GM19455 (cell line): ENCODE measurements around the gene PARP2.
A peak's percentile ranks its signal among the peaks of the same experiment; 100 is the strongest.
"Not testable (repeated sequence)": the region's sequence is repeated elsewhere in the genome, so short reads cannot be mapped to it uniquely, and the experiment has no call there.

Experiments used
- ATAC-seq: cut with Tn5 transposase; IDR thresholded peaks from one replicate; pipeline ENCODE4 v1.9.1; 2021; ENCODE audit not compliant: unreplicated experiment

Gene PARP2, protein sequence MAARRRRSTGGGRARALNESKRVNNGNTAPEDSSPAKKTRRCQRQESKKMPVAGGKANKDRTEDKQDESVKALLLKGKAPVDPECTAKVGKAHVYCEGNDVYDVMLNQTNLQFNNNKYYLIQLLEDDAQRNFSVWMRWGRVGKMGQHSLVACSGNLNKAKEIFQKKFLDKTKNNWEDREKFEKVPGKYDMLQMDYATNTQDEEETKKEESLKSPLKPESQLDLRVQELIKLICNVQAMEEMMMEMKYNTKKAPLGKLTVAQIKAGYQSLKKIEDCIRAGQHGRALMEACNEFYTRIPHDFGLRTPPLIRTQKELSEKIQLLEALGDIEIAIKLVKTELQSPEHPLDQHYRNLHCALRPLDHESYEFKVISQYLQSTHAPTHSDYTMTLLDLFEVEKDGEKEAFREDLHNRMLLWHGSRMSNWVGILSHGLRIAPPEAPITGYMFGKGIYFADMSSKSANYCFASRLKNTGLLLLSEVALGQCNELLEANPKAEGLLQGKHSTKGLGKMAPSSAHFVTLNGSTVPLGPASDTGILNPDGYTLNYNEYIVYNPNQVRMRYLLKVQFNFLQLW

GRCh38 chr14:20343092-20343861 lies at the start of gene PARP2:
PARP2 (plus strand) TSS chr14:20343635; CDS start chr14:20343642, 7 bp downstream.
- ATAC-seq = peak; percentile 91

GRCh38 chr14:20294636-20295035 lies 48.8 kb upstream of the PARP2 start:
- ATAC-seq = no peak

DNA sequence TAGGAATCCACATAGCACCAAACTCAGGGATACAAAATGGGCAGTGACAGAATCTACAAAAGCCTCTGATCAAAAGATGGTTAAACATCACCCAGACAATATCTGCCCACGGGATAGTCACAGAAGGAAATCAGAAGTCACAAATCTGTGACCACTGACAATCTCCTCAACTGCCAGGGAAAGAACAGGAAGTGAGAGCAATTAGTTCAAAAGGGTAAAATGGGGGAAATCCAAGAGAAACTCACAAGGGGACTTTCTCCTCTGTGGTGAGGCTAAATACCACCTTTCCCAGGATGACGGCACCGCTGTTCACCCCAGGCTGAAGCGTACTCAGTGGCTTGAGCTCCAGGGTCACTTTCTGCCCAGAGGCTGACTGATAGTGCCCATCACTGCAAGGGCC lies 48.4 kb upstream of the PARP2 start:
- no peak for ATAC-seq

DNA sequence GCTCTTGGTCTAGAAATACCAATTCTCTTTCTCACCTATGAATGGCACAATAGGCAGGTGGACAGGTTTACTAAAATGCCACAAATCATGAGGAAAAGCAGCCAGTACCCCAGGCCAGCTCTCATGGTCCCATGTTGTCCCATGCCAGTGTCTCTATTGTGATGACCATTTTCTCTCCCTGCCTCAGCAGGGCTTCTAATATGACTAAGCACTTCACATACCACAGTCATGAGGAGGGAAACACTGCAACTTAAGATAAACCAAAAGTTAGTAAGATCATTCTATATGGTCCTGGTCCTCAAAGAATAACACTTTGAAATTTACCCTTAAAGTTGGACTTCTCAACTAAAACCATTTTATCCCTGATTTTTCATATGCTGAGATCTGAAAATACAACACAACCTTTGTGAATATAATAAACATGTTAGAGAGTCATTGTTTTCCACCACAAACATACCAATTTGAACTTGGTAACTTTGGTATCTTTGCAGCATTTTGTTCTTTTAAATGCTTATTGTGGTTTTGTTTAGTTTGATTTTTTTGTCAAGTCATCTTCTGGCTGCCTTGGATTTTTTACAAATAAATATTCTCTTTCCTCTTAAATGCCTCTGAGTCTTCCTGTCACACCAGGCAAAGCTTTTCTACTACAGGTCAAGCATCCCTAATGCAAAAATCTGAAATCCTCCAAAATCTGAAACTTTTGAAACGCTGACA lies 41.2 kb upstream of the PARP2 start:
- no peak for ATAC-seq

DNA sequence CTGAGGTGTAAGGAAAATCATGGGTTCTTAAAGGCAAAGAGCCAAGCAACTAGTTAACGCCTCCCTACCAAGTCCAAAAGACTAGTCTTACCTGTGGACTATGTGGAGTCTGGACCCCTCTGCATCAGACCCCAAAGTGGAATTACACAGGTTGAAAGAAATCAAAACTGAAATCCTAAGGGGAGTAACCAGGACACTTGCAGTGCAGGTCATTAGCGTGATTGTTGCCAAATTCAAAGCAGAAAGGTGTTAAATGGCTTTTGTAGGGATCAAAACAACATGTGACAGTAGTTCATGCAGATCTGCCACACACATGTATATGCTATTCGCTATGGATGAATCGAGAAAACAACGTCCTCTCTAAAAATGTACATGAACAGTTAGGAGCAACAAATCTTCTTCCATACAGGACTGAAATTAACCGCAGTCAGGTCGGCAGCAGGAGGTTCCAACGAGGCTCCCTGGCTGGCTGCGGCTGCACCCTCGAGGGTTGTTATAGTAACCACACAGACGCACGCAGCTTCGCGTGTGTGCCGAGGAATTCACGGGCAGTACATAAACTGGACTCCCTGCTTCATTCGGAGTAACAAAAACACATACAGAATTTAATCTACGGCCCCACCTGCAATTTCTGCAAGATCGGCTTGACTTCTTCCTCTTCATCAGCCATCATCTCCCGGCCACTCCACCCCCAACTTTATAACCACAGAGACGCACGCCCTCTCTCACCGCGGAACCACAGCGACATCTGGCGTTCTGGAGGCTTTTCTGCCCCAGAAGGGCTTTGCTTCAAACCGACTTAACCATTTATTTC lies 38.0 kb upstream of the PARP2 start, which contains the start of gene TTC5:
Gene TTC5 (minus strand): TSS at position 687 of the 814 bp plus-strand sequence. CDS start 14 bp downstream, at position 673.
- ATAC-seq = peak; percentile 92

- ATAC-seq = no peak
These were observed 37.4 kb upstream of the PARP2 start for GRCh38 chr14:20306079-20306423.

DNA sequence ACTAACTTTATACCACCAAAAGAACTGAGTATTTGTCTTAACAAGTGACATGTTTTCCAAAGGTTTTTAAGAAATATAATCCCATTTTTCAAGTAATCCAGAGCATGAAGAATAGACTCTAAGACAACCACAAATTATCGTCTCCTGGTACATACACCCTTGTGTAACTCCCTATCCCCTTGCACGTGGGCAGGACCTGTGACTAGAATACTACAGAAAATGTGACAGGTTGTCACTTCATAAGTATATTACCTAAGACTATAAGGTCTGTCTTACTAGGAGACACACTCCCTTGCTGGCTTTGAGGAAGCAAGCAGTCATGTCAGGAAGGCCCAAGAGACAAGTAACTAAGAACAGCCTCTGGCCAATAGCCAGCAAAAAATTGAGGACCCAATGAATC lies 29.4 kb upstream of the PARP2 start:
- no peak for ATAC-seq

DNA sequence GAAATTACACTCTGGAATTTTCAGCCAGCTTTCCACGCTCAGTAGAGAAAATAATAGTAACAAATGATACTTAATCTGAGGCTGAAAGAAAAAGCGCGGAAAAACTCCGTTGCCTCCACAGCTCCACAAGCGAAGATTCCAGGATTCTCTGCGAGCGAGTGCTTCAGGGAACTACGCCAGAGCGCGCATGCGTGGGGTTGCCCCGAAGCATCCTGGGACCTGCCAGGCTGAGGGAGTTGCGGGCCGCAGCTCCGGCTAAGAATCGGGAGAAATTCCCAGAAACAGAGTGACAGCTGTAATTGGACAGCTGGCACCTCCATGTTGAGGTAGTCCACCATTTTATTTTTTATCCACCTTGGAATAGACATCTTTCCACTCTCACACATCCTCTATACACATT lies 25.7 kb upstream of the PARP2 start:
- ATAC-seq = no peak

DNA sequence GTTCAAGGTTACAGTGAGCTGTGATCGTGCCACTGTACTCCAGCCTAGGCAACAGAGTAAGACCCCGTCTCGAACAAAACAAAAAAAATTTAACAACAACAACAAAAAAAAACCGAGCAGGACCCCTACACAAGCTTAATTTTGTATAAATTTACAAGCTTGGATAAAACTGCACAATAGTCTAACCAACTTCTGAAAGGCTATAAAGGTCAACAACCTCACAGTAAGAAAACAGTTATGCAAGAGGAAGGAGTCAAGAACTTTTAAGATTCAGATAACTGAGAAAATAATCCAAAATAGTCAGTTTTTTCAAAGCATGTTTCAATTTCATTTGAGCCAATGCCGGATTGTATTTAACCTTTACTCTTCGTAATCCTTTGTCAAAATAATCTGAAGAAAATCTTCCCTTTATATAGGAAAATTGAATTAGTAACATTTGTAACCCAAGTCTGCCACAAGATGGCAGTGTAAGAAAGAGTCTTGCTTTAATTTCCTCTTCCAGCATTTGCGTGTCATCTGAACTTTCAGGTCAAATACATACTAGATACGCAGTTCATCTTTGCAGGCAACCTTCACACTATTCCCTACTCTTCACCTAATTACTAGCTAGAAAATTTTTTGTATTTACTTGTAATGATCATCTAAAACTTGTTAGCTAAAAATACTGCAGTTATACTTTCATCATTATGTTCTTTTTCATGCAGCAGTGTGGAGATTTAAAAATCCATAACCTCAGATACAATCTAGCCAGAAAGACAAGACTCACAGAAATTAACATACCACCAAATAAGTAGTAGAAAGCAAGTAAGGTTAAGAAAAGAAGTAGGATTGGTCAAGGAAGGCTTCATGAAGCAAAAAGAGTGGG lies 16.2 kb upstream of the PARP2 start:
- no peak for ATAC-seq

DNA sequence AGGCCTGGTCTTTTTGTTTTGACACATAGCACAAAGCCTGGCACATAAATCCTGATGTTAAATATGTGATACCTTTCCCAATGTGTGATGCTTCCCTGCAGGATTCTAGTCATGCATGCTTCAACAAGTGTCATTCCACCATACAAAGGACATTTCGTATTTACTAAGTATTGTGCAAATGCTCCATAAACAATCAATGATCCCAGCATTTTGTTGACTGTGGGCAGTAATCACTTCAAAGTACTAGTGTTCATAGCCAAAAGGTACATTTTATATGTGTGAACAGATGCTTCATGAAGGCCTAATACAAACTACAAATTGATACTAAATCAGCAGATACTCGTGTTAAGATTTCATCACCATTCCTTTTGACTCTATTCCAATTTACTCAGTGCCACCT lies 14.7 kb upstream of the PARP2 start:
- ATAC-seq = no peak

DNA sequence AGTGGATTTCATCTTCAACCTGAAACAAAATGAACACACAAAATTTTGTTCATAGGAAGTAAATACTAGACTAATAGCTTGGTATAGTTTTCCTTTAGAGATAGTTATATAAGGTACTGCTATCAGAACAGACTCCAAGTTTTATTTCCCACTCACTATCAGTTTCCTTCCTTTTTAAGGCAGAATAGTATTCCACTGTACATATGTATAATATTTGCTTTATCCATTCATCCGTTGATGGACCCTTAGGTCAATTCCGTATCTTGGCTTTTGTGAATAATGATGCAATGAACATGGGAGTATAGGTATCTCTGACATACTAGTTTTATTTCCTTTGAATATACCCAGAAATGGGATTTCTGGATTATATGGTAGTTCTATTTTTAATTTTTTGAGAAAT lies 14.1 kb upstream of the PARP2 start:
- ATAC-seq = no peak

DNA sequence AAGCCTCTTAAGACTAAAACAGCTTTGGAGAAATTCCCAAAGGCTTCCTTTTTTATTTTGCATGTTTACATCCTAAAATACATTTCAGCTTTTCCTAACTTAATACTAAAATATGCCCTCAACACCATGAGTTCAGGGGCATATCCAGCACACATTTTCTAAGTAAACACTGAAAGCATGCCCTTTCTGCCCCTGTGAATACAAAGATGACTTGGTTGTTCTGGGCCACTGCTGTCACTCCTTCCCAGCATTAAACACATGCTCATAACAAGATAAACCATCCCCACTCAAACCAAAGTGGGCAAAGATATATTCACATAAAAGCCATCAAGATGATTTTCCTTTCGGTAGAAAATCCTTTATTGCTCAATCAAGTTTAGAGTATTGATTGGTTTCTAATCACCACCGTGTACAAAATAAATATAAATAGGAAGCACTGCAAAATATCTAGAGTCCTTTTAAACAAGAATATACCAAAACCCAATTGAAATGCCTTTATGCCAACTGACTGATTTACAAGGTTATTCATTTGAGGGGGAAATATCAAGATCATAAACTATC lies 12.3 kb upstream of the PARP2 start:
- no peak for ATAC-seq

GRCh38 chr14:20332431-20332787 lies 11.0 kb upstream of the PARP2 start:
- ATAC-seq = no peak

DNA sequence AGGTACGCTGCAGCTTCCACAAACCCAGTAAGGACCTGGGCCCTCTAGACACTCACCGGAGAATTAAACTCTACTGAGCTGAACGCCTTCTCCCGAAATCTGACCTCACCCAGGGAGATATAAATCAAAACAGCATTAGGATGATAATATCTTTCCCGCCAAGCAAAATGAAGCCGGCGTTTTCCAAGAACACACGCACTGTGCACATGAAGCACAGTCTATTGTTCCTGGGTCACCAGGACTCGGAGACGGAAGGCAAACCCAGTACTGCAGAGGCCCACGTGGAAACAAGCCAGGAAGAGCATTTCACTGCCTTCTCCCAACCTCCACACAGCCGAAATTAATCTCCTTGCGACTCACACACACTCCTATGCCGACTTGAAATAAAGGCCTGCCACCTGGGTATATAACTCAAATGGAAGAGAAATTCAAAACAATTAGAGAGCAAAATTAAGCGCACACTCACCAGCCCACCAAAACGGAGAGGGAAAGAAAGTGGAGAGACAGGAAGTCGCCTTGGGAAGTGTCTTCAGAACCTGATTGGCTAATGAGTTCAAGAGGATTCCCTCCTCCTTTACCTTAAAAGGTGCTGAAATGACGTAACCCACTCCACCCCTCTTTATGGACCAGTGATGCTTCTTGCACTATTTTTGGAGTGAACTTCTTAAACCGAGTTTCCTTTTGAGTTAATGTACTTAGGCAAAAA lies 10.5 kb upstream of the PARP2 start, which contains the start of gene CCNB1IP1:
Gene CCNB1IP1 (minus strand): TSS at position 492 of the 706 bp plus-strand sequence. CDS start 16,756 bp downstream, outside the sequence.
- peak; percentile 95 for ATAC-seq

- ATAC-seq = no peak
These were observed 10.0 kb upstream of the PARP2 start for GRCh38 chr14:20333494-20333841.

DNA sequence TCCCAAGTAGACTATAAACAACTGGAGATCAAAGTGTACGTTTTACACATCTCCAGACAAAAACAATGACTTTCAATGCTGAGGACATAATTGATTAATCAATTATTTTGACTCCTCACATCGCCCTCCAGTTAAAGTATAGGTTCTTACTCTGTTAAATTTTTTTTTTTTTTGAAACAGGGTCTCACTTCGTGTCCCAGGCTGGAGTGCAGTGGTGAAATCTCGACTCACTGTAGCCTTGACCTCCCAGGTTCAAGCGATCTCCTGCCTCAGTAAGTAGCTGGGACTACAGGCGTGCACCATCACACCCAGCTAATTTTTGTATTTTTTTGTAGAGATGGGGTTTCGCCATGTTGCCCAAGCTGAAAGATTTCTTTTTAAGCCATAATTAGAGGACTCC lies 9.4 kb upstream of the PARP2 start:
- ATAC-seq = no peak

DNA sequence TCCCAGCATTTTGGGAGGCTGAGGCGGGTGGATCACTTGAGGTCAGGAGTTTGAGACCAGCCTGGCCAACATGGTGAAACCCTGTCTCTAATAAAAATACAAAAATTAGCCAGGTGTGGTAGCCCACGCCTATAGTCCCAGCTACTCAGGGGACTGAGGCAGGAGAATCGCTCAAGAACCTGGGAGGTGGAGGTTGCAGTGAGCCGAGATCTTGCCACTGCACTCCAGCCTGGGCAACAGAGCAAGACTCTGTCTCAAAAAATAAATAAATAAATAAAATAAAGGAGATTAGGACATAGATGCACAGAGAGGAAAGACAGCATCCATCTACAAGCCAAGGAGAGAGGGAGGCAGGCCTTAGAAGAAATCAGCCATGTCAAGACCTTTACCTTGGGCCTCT lies 2.4 kb upstream of the PARP2 start:
- not testable (repeated sequence) for ATAC-seq

GRCh38 chr14:20341646-20342045 lies 1.8 kb upstream of the PARP2 start:
- ATAC-seq = no peak

DNA sequence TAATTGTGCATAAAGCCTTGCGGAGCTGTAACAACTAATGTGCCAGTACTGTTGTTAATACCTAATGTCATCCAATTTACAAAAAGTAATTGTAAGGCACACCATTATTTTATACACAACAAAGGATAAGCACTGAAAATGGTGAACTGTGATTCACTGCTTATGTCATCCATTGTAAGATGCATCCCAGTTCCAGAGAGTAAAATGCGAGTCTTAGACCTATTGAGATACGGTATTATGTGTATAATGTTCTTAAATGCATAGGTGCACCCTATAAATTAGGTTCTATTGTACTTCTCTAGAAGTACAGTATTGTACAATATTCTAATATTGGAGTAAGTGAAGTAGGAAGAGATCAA lies 406 bp downstream of the PARP2 start:
- no peak for ATAC-seq
